Nephron progenitor cell (in vitro differentiated cells): ENCODE results near the gene MRPS18A.

Source experiments
- DNase-seq: peaks from one replicate; pipeline ENCODE4 v3.0.0; 2021
- H3K27ac Mint-ChIP-seq: 2 replicates; pipeline ENCODE4 v1.8.0; 2021; ENCODE audit warnings: mild to moderate bottlenecking, moderate library complexity, mixed read lengths
- H3K27me3 Mint-ChIP-seq: 2 replicates; pipeline ENCODE4 v1.8.0; 2021; ENCODE audit warnings: mild to moderate bottlenecking, low read depth, mixed read lengths; ENCODE audit not compliant: poor library complexity
- H3K36me3 Mint-ChIP-seq: 2 replicates; pipeline ENCODE4 v1.8.0; 2021; ENCODE audit warnings: low read depth, mixed read lengths
- H3K4me1 Mint-ChIP-seq: 2 replicates; pipeline ENCODE4 v1.8.0; 2021; ENCODE audit warnings: mixed read lengths
- H3K4me3 Mint-ChIP-seq: 2 replicates; pipeline ENCODE4 v1.8.0; 2021; ENCODE audit warnings: mild to moderate bottlenecking, moderate library complexity, mixed read lengths
- H3K9me3 Mint-ChIP-seq: 2 replicates; pipeline ENCODE4 v1.8.0; 2021; ENCODE audit warnings: mild to moderate bottlenecking, moderate library complexity, mixed read lengths
- TF ChIP-seq, protein P1 (sequence below): fragments of 200-600 bp; sonication (generic); IDR thresholded peaks from 2 replicates; pipeline ENCODE4 v1.5.0; 2021; ENCODE audit warnings: antibody characterized with exemption

The MRPS18A gene

DNA sequence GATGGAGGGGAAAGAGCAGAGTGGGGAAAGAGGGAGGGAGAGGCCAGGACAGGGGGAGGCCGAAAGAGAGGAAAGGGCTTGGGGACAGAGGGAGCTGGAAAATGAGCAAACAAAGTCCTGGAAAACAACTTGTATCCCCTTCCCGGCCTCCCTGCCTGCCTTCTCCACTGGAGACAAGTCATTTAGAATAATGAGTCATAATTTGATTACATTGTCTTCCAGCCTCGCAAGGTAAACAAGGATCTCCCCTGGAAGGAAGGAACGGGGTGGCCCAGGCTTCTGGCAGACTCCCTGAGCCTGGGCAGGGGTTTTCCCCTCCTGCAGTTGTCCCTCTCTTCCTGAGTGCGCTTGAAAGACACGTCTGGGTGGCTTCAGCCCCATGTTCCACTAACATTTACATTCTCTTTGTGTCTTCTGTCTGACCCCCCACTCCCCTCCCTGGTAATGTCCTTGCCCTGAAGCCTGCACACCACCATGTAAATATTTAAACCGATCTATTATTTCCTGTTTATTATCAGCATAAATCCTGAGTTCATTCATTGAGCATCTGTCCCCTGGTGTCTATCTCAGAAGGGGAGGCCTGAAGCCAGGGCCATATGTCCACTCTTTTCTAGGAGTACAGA, 12.1 kb upstream of the MRPS18A start:
- H3K9me3 Mint-ChIP-seq = no peaks in the 10 kb centered on the region
- peaks cover 84% of the 10 kb centered on the region for H3K4me1 Mint-ChIP-seq
- H3K36me3 Mint-ChIP-seq = no peaks in the 10 kb centered on the region
- peaks cover 2% of the 10 kb centered on the region for H3K27me3 Mint-ChIP-seq
- H3K4me3 Mint-ChIP-seq = peak overlapping the region; percentile 33
- TF ChIP-seq, protein P1, sequence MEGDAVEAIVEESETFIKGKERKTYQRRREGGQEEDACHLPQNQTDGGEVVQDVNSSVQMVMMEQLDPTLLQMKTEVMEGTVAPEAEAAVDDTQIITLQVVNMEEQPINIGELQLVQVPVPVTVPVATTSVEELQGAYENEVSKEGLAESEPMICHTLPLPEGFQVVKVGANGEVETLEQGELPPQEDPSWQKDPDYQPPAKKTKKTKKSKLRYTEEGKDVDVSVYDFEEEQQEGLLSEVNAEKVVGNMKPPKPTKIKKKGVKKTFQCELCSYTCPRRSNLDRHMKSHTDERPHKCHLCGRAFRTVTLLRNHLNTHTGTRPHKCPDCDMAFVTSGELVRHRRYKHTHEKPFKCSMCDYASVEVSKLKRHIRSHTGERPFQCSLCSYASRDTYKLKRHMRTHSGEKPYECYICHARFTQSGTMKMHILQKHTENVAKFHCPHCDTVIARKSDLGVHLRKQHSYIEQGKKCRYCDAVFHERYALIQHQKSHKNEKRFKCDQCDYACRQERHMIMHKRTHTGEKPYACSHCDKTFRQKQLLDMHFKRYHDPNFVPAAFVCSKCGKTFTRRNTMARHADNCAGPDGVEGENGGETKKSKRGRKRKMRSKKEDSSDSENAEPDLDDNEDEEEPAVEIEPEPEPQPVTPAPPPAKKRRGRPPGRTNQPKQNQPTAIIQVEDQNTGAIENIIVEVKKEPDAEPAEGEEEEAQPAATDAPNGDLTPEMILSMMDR = no peak
- DNase-seq = no peak
- H3K27ac Mint-ChIP-seq = peak overlapping the region; percentile 95

DNA sequence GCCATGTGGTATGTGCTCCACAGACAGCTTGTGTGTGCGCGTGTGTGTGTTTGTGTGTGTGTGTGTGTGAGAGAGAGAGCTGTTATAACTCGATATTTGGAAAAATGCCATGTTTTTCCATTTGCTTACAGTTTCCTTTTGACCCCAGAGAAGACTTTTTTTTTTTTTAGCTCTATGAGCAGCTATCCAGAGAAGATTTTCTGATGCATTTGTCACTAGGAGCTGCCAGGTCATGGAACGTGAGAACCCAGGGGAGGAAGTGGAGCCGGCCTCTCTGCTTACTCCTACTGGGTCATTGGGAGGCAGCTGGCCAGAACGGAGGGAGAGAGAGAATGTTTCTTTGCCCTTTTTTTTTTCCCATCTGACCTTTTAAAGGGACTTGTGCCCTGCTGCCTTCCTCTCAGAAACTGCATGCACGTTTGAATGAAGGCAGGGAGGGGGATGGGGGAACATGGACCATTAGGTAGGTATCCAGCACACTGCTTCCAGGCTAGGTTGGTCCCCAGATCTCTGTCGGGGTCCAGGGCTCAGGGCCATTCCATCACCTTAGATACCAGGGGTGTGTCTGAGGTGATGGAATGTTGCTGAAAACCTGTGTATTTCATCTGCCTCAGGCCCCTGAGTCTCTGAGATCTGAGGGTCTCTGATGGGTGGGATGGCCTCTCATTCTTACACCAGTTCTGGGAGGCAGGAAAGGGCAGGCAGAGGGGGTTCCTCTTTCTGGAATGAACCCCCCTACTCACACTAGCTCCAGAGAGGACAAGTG, 11.2 kb upstream of the MRPS18A start:
- Mint-ChIP-seq H3K4me3 (peak overlapping the region; percentile 48), H3K36me3 (no peaks in the 10 kb centered on the region), H3K9me3 (no peaks in the 10 kb centered on the region), H3K27ac (peak overlapping the region; percentile 95), H3K27me3 (peaks cover 2% of the 10 kb centered on the region), H3K4me1 (peaks cover 82% of the 10 kb centered on the region)
- TF ChIP-seq, protein P1 = no peak
- peak; percentile 49 for DNase-seq

- no peak for DNase-seq
- Mint-ChIP-seq H3K4me1 (peaks cover 68% of the 10 kb centered on the region), H3K9me3 (no peaks in the 10 kb centered on the region), H3K4me3 (no peak overlapping the region), H3K27me3 (peaks cover 14% of the 10 kb centered on the region), H3K36me3 (no peaks in the 10 kb centered on the region), H3K27ac (peak overlapping the region; percentile 83)
- TF ChIP-seq, protein P1 = no peak
Observed at GRCh38 chr6:43697421-43697820, 9.8 kb upstream of the MRPS18A start.

- TF ChIP-seq, protein P1 = no peak
- H3K36me3 Mint-ChIP-seq = no peaks in the 10 kb centered on the region
- DNase-seq = no peak
- peaks cover 53% of the 10 kb centered on the region for H3K4me1 Mint-ChIP-seq
- no peaks in the 10 kb centered on the region for H3K9me3 Mint-ChIP-seq
- no peak overlapping the region for H3K4me3 Mint-ChIP-seq
- peak overlapping the region; percentile 18 for H3K27ac Mint-ChIP-seq
- peaks cover 20% of the 10 kb centered on the region for H3K27me3 Mint-ChIP-seq
Observed at GRCh38 chr6:43695967-43696291, 8.3 kb upstream of the MRPS18A start.

DNA sequence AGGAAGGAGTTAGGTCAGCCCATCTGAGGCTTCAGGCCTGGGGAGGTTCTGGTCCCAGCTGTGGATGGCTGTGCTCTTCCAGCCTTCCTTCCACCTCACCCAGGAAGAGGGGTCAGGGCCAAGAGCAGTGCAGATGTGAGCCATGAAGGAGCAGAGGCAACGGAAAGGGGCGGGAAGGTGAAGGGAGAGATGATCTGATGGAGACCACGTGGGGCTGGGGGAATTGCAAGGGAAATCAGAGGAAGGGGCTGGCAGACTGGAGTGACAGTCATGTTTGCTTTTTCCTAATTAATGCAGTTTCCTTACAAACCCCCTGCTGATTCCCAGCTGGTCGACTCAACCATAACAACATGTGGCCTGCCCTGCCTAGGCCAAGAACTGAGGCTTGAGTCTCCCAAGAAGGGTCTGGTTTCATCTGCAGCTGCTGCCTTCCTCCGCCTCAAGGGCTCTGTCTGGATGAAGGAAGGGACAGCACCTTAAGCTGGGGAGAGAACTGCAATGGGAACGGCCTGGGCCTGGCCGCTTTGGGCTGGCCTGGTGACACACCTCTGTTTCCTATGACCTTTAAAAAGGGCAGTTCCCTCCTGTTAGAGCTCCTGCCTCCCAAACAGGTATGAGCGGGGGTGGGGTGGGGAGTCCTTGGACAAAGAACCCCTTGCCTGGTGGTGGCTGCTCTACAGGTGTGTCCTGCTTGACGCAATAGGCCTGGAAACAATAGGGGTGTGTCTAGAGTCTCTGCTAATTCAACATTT, 7.8 kb upstream of the MRPS18A start:
- Mint-ChIP-seq H3K9me3 (no peaks in the 10 kb centered on the region), H3K36me3 (no peaks in the 10 kb centered on the region)

More for the DNA sequence above, 7.8 kb upstream of the MRPS18A start:
- TF ChIP-seq, protein P1 = no peak
- no peak for DNase-seq
- peaks cover 24% of the 10 kb centered on the region for H3K27me3 Mint-ChIP-seq
- no peak overlapping the region for H3K4me3 Mint-ChIP-seq
- peak overlapping the region; percentile 94 for H3K27ac Mint-ChIP-seq
- H3K4me1 Mint-ChIP-seq = peaks cover 53% of the 10 kb centered on the region
